ENCODE results near the gene GFRA1.

Gene GFRA1

DNA sequence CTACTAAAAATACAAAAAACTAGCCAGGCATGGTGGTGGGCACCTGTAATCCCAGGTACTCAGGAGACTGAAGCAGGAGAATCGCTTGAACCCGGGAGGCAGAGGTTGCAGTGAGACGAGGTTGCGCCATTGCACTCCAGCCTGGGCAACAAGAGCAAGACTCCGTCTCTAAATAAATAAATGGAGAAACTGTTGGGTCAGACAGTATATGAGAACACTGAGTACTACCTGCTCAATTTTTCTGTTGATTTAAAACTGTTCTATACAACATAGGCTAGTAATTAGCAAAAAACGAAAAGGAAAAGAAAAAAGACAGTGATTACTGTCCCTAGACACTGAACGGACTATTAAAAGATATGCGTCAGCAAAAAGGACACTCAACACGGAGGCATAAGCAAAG, 26.7 kb downstream of the GFRA1 start:
- Histone ChIP-seq H3K36me3 (no peaks in the 10 kb centered on the region), H3K4me1 (ENCODE audit: control insufficient read depth in 1 of 2, insufficient read depth in 1 of 2, low read depth in 1 of 2, low read length in 1 of 2) (no peaks in the 10 kb centered on the region), H3K27ac (no peak overlapping the region), H3K27me3 (no peaks in the 10 kb centered on the region), H3K4me3 (ENCODE audit: low read depth in 1 of 2, low read length in 1 of 2) (no peak overlapping the region), H3K9me3 (no peaks in the 10 kb centered on the region)
- TF ChIP-seq, protein P1, sequence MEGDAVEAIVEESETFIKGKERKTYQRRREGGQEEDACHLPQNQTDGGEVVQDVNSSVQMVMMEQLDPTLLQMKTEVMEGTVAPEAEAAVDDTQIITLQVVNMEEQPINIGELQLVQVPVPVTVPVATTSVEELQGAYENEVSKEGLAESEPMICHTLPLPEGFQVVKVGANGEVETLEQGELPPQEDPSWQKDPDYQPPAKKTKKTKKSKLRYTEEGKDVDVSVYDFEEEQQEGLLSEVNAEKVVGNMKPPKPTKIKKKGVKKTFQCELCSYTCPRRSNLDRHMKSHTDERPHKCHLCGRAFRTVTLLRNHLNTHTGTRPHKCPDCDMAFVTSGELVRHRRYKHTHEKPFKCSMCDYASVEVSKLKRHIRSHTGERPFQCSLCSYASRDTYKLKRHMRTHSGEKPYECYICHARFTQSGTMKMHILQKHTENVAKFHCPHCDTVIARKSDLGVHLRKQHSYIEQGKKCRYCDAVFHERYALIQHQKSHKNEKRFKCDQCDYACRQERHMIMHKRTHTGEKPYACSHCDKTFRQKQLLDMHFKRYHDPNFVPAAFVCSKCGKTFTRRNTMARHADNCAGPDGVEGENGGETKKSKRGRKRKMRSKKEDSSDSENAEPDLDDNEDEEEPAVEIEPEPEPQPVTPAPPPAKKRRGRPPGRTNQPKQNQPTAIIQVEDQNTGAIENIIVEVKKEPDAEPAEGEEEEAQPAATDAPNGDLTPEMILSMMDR (IDR thresholded peaks at IDR 0.05): no peak

DNA sequence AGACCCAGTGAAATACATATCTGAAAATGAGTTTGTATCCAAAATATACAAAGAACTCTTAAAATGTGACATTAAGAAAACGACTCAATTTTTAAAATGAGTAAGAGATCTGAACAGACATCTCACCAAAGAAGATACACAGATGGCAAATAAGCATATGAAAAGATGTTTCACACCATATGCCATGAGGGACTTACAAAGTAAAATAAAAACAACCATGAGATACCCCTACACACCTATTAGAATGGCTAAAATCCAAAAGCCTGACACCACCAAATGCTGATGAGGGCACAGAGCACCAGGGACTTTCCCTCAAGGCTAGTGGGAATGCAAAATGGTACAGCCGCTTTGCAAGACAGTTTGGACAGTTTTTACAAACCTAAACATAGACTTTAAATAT, 27.9 kb downstream of the GFRA1 start:
- H3K27me3 ChIP-seq: no peaks in the 10 kb centered on the region
- no peak overlapping the region for H3K4me3 ChIP-seq (ENCODE audit: low read depth in 1 of 2, low read length in 1 of 2)
- H3K9me3 ChIP-seq: no peaks in the 10 kb centered on the region
- no peaks in the 10 kb centered on the region for H3K36me3 ChIP-seq
- no peaks in the 10 kb centered on the region for H3K4me1 ChIP-seq (ENCODE audit: control insufficient read depth in 1 of 2, insufficient read depth in 1 of 2, low read depth in 1 of 2, low read length in 1 of 2)
- no peak overlapping the region for H3K27ac ChIP-seq
- TF ChIP-seq, protein P1 (IDR thresholded peaks at IDR 0.05): no peak

DNA sequence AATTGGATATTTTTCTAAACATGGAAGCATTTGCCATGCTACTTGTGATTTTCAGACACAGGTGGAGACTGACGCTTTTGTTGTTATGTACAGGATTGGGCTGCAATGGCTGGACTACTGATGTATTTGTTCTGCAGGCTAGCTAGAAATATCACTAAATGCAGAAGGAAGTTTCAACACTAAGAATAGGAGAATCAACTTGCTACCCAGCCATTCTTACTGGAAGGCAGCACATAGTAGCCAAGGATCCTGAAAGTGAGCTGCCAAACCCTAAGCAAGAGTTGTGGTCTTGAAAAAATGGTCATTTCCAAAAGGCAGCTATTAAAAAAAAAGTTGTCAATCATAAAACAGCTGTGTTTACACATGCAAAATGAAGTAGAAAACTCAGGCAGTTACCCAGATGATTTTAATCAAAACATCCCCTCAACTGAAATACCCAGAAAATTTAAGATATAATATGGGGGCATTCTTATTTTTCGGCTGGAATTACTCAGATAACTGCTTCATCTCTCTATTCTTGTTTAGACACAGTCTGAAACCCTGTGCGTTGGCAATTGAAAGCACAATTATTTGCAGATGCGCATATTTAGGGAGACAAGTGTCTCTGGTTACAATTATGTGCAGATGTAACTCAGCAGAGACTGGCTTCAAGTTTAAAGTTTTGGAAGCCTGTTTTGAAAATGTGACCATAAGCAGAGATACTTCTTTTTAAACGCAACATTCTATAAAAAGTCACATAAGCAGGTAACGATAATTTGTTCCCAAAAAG, 31.2 kb downstream of the GFRA1 start:
- TF ChIP-seq, protein P1 (IDR thresholded peaks at IDR 0.05): no peak
- Histone ChIP-seq H3K27ac (no peak overlapping the region), H3K27me3 (no peaks in the 10 kb centered on the region), H3K4me1 (ENCODE audit: control insufficient read depth in 1 of 2, insufficient read depth in 1 of 2, low read depth in 1 of 2, low read length in 1 of 2) (no peaks in the 10 kb centered on the region), H3K36me3 (no peaks in the 10 kb centered on the region), H3K4me3 (ENCODE audit: low read depth in 1 of 2, low read length in 1 of 2) (no peak overlapping the region), H3K9me3 (no peaks in the 10 kb centered on the region)

DNA sequence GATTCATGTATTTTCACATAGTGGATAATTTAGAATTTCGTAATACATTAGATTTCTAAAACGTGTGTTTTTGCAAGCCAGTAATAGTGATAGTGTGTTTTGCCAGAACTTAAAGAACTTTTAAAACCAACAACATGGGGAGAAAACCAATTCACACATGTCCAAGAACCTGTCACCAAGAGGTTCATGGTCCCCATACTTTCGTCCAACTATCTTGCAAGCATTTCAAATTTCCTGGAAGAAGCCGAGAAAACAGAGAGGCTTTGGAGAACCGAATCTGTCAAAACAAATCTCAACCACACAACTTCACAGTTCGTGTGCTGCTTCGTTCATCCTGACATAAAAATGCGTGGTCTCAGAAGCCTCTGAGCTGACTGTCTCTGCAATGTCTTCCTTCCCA, 31.9 kb downstream of the GFRA1 start:
- H3K27ac ChIP-seq: no peak overlapping the region
- no peak overlapping the region for H3K4me3 ChIP-seq (ENCODE audit: low read depth in 1 of 2, low read length in 1 of 2)
- TF ChIP-seq, protein P1 (IDR thresholded peaks at IDR 0.05): no peak
- no peaks in the 10 kb centered on the region for H3K36me3 ChIP-seq
- no peaks in the 10 kb centered on the region for H3K4me1 ChIP-seq (ENCODE audit: control insufficient read depth in 1 of 2, insufficient read depth in 1 of 2, low read depth in 1 of 2, low read length in 1 of 2)
- H3K9me3 ChIP-seq: no peaks in the 10 kb centered on the region
- no peaks in the 10 kb centered on the region for H3K27me3 ChIP-seq

DNA sequence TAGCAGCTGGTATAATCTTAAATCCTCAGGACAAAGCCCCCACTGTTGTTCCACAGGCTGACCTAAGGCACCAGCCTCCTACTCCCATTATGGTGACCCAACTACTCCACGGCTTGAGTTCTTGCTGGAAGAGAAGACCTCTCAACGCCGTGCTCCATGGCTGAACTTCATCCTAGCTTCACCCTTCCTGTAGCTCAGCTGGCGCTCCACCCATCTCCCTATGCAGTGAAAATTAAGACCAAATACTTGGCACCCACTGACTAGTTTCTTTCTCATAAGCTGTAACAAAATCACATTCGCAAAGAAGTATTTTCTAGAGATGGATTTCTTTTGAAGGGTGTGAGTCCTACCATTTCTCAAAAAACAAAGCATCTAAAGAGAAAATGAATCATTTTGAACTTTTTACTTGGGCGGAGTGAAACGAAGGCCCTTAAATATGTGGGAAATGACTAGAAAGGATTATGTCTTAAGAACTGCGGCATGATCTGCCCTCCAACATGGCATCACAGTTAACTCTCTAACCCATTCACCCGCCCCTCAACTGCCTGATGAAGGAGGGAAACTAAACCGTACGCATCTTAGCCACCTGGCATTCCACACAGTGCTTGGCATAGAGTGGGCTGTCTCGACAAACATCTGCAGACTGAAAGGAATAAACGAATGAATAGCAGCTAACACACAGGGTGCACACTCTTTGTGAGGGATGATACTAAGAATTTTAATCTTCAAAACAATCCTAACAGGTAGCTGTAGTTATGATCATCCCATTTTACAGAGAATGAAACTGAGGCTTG, 32.7 kb downstream of the GFRA1 start:
- Histone ChIP-seq H3K36me3 (no peaks in the 10 kb centered on the region), H3K9me3 (no peaks in the 10 kb centered on the region), H3K27ac (no peak overlapping the region), H3K4me3 (ENCODE audit: low read depth in 1 of 2, low read length in 1 of 2) (no peak overlapping the region), H3K27me3 (no peaks in the 10 kb centered on the region), H3K4me1 (ENCODE audit: control insufficient read depth in 1 of 2, insufficient read depth in 1 of 2, low read depth in 1 of 2, low read length in 1 of 2) (no peaks in the 10 kb centered on the region)
- TF ChIP-seq, protein P1 (IDR thresholded peaks at IDR 0.05): no peak

All from neutrophil (primary cell).